ENCODE results near the gene HEXD.

The HEXD gene

DNA sequence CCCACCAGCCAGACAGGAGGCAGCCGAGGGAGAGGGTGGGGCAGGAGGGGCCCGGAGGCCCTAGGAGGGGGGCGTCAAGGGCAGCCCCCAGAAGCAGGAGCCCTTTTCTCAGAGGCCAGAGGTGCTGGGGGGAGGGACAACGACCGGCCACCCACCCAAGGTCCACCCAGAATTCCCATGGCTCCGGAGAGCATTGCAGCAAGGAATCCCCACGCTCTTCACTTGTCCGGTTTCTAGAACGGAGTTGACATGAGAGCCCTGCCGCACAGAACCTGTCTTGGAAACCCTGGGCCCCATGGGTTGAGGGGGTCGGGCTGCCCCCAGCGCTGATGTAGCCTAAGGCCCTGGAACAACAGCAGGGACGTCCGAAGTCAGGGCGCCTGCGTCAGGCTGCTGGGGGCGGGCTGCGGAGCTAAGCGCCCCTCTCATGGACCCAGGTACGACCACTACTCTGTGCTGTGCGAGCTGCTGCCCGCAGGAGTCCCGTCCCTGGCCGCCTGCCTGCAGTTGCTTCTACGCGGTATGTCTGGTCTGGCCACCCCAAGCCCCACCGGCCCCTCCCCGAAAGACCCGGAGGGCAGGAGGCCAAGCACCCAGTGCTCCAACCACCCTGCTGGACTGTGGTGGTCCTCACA is 21.2 kb downstream of the HEXD start:
- TF ChIP-seq RAD21 (IDR thresholded peaks at IDR 0.05; ENCODE audit: low read depth) (no peak), EP300 (IDR thresholded peaks at IDR 0.05; ENCODE audit: borderline replicate concordance) (no peak), CREB1 (IDR thresholded peaks at IDR 0.05; ENCODE audit: low read depth) (no peak), TAF1 (IDR thresholded peaks at IDR 0.05; ENCODE audit: low read depth) (no peak), TEAD4 (IDR thresholded peaks at IDR 0.05) (no peak), YY1 (IDR thresholded peaks at IDR 0.05; ENCODE audit: low read depth) (no peak), CEBPB (IDR thresholded peaks at IDR 0.05) (no peak), NFIC (IDR thresholded peaks at IDR 0.05) (no peak), FOXM1 (IDR thresholded peaks at IDR 0.05; ENCODE audit: borderline replicate concordance, low read depth) (no peak), ZBTB7A (IDR thresholded peaks at IDR 0.05; ENCODE audit: low read depth) (no peak), TCF12 (IDR thresholded peaks at IDR 0.05; ENCODE audit: low read depth) (no peak), REST (IDR thresholded peaks at IDR 0.05; ENCODE audit: low read depth) (no peak)
- TF ChIP-seq, protein P1, sequence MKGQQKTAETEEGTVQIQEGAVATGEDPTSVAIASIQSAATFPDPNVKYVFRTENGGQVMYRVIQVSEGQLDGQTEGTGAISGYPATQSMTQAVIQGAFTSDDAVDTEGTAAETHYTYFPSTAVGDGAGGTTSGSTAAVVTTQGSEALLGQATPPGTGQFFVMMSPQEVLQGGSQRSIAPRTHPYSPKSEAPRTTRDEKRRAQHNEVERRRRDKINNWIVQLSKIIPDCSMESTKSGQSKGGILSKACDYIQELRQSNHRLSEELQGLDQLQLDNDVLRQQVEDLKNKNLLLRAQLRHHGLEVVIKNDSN (IDR thresholded peaks at IDR 0.05): no peak
- TF ChIP-seq, protein P2, sequence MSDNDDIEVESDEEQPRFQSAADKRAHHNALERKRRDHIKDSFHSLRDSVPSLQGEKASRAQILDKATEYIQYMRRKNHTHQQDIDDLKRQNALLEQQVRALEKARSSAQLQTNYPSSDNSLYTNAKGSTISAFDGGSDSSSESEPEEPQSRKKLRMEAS (IDR thresholded peaks at IDR 0.05): no peak

GRCh38 chr17:82439829-82440365 is 21.8 kb downstream of the HEXD start:
- TF ChIP-seq, protein P2 (IDR thresholded peaks at IDR 0.05): no peak
- no peak for TF ChIP-seq YY1 (IDR thresholded peaks at IDR 0.05; ENCODE audit: low read depth)
- no peak for TF ChIP-seq EP300 (IDR thresholded peaks at IDR 0.05; ENCODE audit: borderline replicate concordance)

GRCh38 chr17:82440469-82440981 is 22.4 kb downstream of the HEXD start:
- no peak for TF ChIP-seq EP300 (IDR thresholded peaks at IDR 0.05; ENCODE audit: borderline replicate concordance)
- no peak for TF ChIP-seq CREB1 (IDR thresholded peaks at IDR 0.05; ENCODE audit: low read depth)
- no peak for TF ChIP-seq EGR1 (IDR thresholded peaks at IDR 0.05)
- TF ChIP-seq, protein P1 (IDR thresholded peaks at IDR 0.05): no peak
- TF ChIP-seq NFIC (IDR thresholded peaks at IDR 0.05): no peak
- no peak for TF ChIP-seq FOXM1 (IDR thresholded peaks at IDR 0.05; ENCODE audit: borderline replicate concordance, low read depth)
- no peak for TF ChIP-seq TAF1 (IDR thresholded peaks at IDR 0.05; ENCODE audit: low read depth)
- TF ChIP-seq YY1 (IDR thresholded peaks at IDR 0.05; ENCODE audit: low read depth): no peak
- TF ChIP-seq, protein P2 (IDR thresholded peaks at IDR 0.05): no peak
- TF ChIP-seq TEAD4 (IDR thresholded peaks at IDR 0.05): no peak
- no peak for TF ChIP-seq REST (IDR thresholded peaks at IDR 0.05; ENCODE audit: low read depth)
- no peak for TF ChIP-seq RAD21 (IDR thresholded peaks at IDR 0.05; ENCODE audit: low read depth)
- TF ChIP-seq CEBPB (IDR thresholded peaks at IDR 0.05): no peak
- no peak for TF ChIP-seq TCF12 (IDR thresholded peaks at IDR 0.05; ENCODE audit: low read depth)
- TF ChIP-seq ZBTB7A (IDR thresholded peaks at IDR 0.05; ENCODE audit: low read depth): no peak

DNA sequence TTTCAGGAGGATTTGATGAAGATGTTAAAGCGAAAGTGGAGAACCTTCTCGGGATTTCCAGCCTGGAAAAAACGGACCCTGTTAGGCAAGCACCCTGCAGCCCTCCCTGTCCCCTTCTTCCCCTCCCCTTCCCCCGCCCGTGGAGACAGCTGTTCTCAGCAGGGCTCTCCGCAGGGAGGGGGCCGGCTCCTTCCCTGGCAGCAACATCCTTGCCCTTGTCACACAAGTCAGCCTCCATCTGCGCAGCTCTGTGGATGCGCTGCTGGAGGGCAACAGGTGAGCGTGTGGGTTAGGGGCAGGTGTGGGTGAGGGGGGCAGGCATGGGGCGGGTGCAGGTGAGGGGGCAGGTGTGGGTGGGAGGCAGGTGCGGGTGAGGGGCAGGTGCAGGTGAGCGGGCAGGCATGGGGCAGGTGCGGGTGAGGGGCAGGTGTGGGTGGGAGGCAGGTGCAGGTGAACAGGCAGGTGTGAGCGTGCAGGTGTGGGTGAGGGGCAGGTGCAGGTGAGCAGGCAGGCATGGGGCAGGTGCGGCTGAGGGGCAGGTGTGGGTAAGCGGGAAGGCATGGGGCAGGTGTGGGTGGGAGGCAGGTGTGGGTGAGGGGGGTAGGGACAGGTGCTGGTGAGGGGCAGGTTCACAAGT is 23.0 kb downstream of the HEXD start:
- TF ChIP-seq FOXM1 (IDR thresholded peaks at IDR 0.05; ENCODE audit: borderline replicate concordance, low read depth): no peak
- TF ChIP-seq YY1 (IDR thresholded peaks at IDR 0.05; ENCODE audit: low read depth): no peak
- TF ChIP-seq RAD21 (IDR thresholded peaks at IDR 0.05; ENCODE audit: low read depth): no peak
- TF ChIP-seq, protein P2 (IDR thresholded peaks at IDR 0.05): no peak
- no peak; the same call in 1 of the 2 replicates for TF ChIP-seq TCF12 (IDR thresholded peaks at IDR 0.05; ENCODE audit: low read depth)
- TF ChIP-seq EGR1 (IDR thresholded peaks at IDR 0.05): no peak
- no peak for TF ChIP-seq TEAD4 (IDR thresholded peaks at IDR 0.05)
- no peak for TF ChIP-seq TAF1 (IDR thresholded peaks at IDR 0.05; ENCODE audit: low read depth)
- TF ChIP-seq CEBPB (IDR thresholded peaks at IDR 0.05): no peak
- no peak for TF ChIP-seq REST (IDR thresholded peaks at IDR 0.05; ENCODE audit: low read depth)
- TF ChIP-seq ZBTB7A (IDR thresholded peaks at IDR 0.05; ENCODE audit: low read depth): no peak
- no peak for TF ChIP-seq CREB1 (IDR thresholded peaks at IDR 0.05; ENCODE audit: low read depth)
- TF ChIP-seq, protein P1 (IDR thresholded peaks at IDR 0.05): no peak
